GM23338 (cell line): ENCODE results near the gene RAC2. TPM values are rescaled to one million over a fixed set of nuclear protein-coding genes. Genes with fewer than 3 reads are reported as not detected.

Source experiments
- ATAC-seq: fragments of 200-7000 bp; cut with Tn5 transposase; 3 replicates; pipeline ENCODE4 v1.9.1; 2020
- DNase-seq: peaks from one replicate; pipeline ENCODE4 v3.0.0-alpha.2; 2015; ENCODE audit warnings: low spot score
- H2AFZ ChIP-seq: fragments of 200-600 bp; sonication (generic); 2 replicates; pipeline ENCODE4 v1.8.0; 2016; ENCODE audit warnings: antibody characterized with exemption, mild to moderate bottlenecking, moderate library complexity
- H3F3A ChIP-seq: fragments of 200-600 bp; sonication (generic); replicated peaks from 2 replicates; pipeline ENCODE4 v1.8.0; 2017; ENCODE audit warnings: antibody characterized with exemption, mixed run types, low read depth
- H3K27ac ChIP-seq: fragments of 200-600 bp; sonication (generic); 2 replicates; pipeline ENCODE4 v1.6.1; 2016; ENCODE audit warnings: low read depth
- H3K27me3 ChIP-seq: fragments of 200-600 bp; sonication (generic); 2 replicates; pipeline ENCODE4 v1.8.0; 2016; ENCODE audit warnings: mild to moderate bottlenecking, mixed run types, moderate library complexity; ENCODE audit not compliant: insufficient read depth
- H3K36me3 ChIP-seq: fragments of 200-600 bp; sonication (generic); 2 replicates; pipeline ENCODE4 v1.8.0; 2016; ENCODE audit warnings: mild to moderate bottlenecking; ENCODE audit not compliant: insufficient read depth
- H3K4me1 ChIP-seq: fragments of 200-600 bp; sonication (generic); 2 replicates; pipeline ENCODE4 v1.8.0; 2016; ENCODE audit warnings: mild to moderate bottlenecking, moderate library complexity; ENCODE audit not compliant: insufficient read depth
- H3K4me2 ChIP-seq: fragments of 200-600 bp; sonication (generic); 2 replicates; pipeline ENCODE4 v1.7.1; 2017; ENCODE audit warnings: mixed run types
- H3K4me3 ChIP-seq: fragments of 200-600 bp; sonication (generic); 2 replicates; pipeline ENCODE4 v1.6.1; 2016; ENCODE audit warnings: mixed run types
- H3K79me2 ChIP-seq: fragments of 200-600 bp; sonication (generic); replicated peaks from 2 replicates; pipeline ENCODE4 v1.8.0; 2017; ENCODE audit warnings: mild to moderate bottlenecking; ENCODE audit not compliant: insufficient read depth
- H3K9me2 ChIP-seq: fragments of 200-600 bp; sonication (generic); 2 replicates; pipeline ENCODE4 v1.8.0; 2017; ENCODE audit not compliant: insufficient read depth
- H4K20me1 ChIP-seq: fragments of 200-600 bp; sonication (generic); replicated peaks from 2 replicates; pipeline ENCODE4 v1.8.0; 2017; ENCODE audit warnings: mild to moderate bottlenecking; ENCODE audit not compliant: insufficient read depth
- H3K27ac Mint-ChIP-seq: 2 replicates; pipeline ENCODE4 v1.8.0; 2020; ENCODE audit warnings: inconsistent platforms, mild to moderate bottlenecking, moderate library complexity, mixed read lengths
- H3K27me3 Mint-ChIP-seq: 3 replicates; pipeline ENCODE4 v1.8.0; 2022; ENCODE audit warnings: low read depth, mild to moderate bottlenecking, moderate library complexity, mixed read lengths, inconsistent platforms; ENCODE audit not compliant: insufficient read depth, poor library complexity
- H3K36me3 Mint-ChIP-seq: 3 replicates; pipeline ENCODE4 v1.8.0; 2021; ENCODE audit warnings: low read depth, mild to moderate bottlenecking, inconsistent platforms, moderate library complexity, mixed read lengths
- H3K4me1 Mint-ChIP-seq: 3 replicates; pipeline ENCODE4 v1.8.0; 2020; ENCODE audit warnings: mild to moderate bottlenecking, inconsistent platforms, mixed read lengths
- H3K4me3 Mint-ChIP-seq: 3 replicates; pipeline ENCODE4 v1.8.0; 2021; ENCODE audit warnings: moderate library complexity, mild to moderate bottlenecking, inconsistent platforms, mixed read lengths
- H3K9me3 Mint-ChIP-seq: 3 replicates; pipeline ENCODE4 v1.8.0; 2020; ENCODE audit warnings: moderate library complexity, mild to moderate bottlenecking, inconsistent platforms, mixed read lengths
- CREB1 ChIP-seq: fragments of 250-450 bp; sonication (Bioruptor Pico); IDR thresholded peaks from 2 replicates; pipeline ENCODE4 v1.5.0; 2020; ENCODE audit warnings: low read depth, mild to moderate bottlenecking, moderate library complexity
- CTCF ChIP-seq, 2 experiments: fragments of 200-600 bp in 1 of 2; sonication (generic) in 1 of 2; conservative IDR thresholded peaks; 2 replicates each; pipeline versions ENCODE4 v1.5.1 to v1.6.1; 2016 to 2017; ENCODE audit warnings: antibody characterized with exemption in 2 of 2, low read depth in 2 of 2, mild to moderate bottlenecking in 2 of 2, moderate library complexity in 1 of 2
- EZH2 ChIP-seq: fragments of 200-600 bp; sonication (generic); IDR thresholded peaks from one replicate; pipeline ENCODE4 v1.8.0; 2017; ENCODE audit warnings: antibody characterized with exemption, mild to moderate bottlenecking, low read depth; ENCODE audit not compliant: unreplicated experiment
- EZH2phosphoT487 ChIP-seq: fragments of 200-600 bp; sonication (generic); IDR thresholded peaks from one replicate; pipeline ENCODE4 v1.8.1; 2018; ENCODE audit warnings: antibody characterized with exemption; ENCODE audit not compliant: unreplicated experiment
- JUNB ChIP-seq: IDR thresholded peaks from one replicate; pipeline ENCODE4 v1.6.1; 2016; ENCODE audit warnings: antibody characterized with exemption; ENCODE audit not compliant: unreplicated experiment
- NANOG ChIP-seq: IDR thresholded peaks from 2 replicates; pipeline ENCODE4 v1.6.1; 2016; ENCODE audit warnings: antibody characterized with exemption, borderline replicate concordance
- POLR2AphosphoS5 ChIP-seq: IDR thresholded peaks from 2 replicates; pipeline ENCODE4 v1.6.1; 2016; ENCODE audit warnings: antibody characterized with exemption, low read depth
- STAT1 ChIP-seq: IDR thresholded peaks from one replicate; pipeline ENCODE4 v1.6.1; 2016; ENCODE audit warnings: antibody characterized with exemption; ENCODE audit not compliant: unreplicated experiment
- ZNF114 ChIP-seq: fragments of 250-450 bp; sonication (Bioruptor Pico); IDR thresholded peaks from 2 replicates; pipeline ENCODE4 v1.5.0; 2020; ENCODE audit warnings: mild to moderate bottlenecking, moderate library complexity
- ZNF331 ChIP-seq: fragments of 250-450 bp; sonication (Bioruptor Pico); IDR thresholded peaks from 2 replicates; pipeline ENCODE4 v1.5.0; 2020; ENCODE audit warnings: low read depth, mild to moderate bottlenecking, moderate library complexity
- ZNF462 ChIP-seq: fragments of 250-450 bp; sonication (Bioruptor Pico); IDR thresholded peaks from 2 replicates; pipeline ENCODE4 v1.5.0; 2020; ENCODE audit warnings: mild to moderate bottlenecking, moderate library complexity
- polyA plus RNA-seq: library from polyadenylated mRNA; unstranded; fragments of >200 nt; fragmentation: Nextera tagmentation; extraction: Ambion mirVana; gene quantifications from 2 replicates; pipeline ENCODE4 v1.2.1, GENCODE V29; 2016
- total RNA-seq: library from RNA; depleted of rRNA; stranded (reverse); fragments of >200 nt; shearing (Covaris generic); gene quantifications from 2 replicates; pipeline ENCODE4 v1.2.3, GENCODE V29; 2014
- TF ChIP-seq, protein P1 (sequence below): IDR thresholded peaks from 2 replicates; pipeline ENCODE4 v1.6.1; 2016; ENCODE audit warnings: antibody characterized with exemption
- TF ChIP-seq, protein P2 (sequence below): IDR thresholded peaks from one replicate; pipeline ENCODE4 v1.6.1; 2018; ENCODE audit warnings: antibody characterized with exemption; ENCODE audit not compliant: unreplicated experiment

The RAC2 gene
- total and polyA plus RNA-seq, 2 experiments from 2014 or later = 2.4 to 2.7 TPM

GRCh38 chr22:37291559-37292298 lies 47.7 kb upstream of the RAC2 start:
- H3K9me3 Mint-ChIP-seq = peaks cover 4% of the 10 kb centered on the region; the same call in 1 of the 3 replicates
- Histone ChIP-seq H3K4me1 (no peaks in the 10 kb centered on the region), H3K9me2 (no peaks in the 10 kb centered on the region), H3K4me3 (no peak overlapping the region), H3K4me2 (no peak overlapping the region), H3K27me3 (no peaks in the 10 kb centered on the region), H2AFZ (no peak overlapping the region), H3F3A (no peaks in the 10 kb centered on the region), H4K20me1 (no peaks in the 10 kb centered on the region), H3K27ac (no peak overlapping the region), H3K79me2 (no peaks in the 10 kb centered on the region), H3K36me3 (no peaks in the 10 kb centered on the region)
- DNase-seq = no peak
- no peak overlapping the region for H3K4me3 Mint-ChIP-seq
- H3K27ac Mint-ChIP-seq = no peak overlapping the region
- no peak for ATAC-seq
- TF ChIP-seq ZNF114 = no peak
- no peak for TF ChIP-seq CTCF (conservative IDR thresholded peaks at IDR 0.05; ENCODE audit: low read depth in 2 of 2)
- TF ChIP-seq JUNB = no peak
- no peak for TF ChIP-seq ZNF331 (CRISPR knock-in tag)
- TF ChIP-seq, protein P1, sequence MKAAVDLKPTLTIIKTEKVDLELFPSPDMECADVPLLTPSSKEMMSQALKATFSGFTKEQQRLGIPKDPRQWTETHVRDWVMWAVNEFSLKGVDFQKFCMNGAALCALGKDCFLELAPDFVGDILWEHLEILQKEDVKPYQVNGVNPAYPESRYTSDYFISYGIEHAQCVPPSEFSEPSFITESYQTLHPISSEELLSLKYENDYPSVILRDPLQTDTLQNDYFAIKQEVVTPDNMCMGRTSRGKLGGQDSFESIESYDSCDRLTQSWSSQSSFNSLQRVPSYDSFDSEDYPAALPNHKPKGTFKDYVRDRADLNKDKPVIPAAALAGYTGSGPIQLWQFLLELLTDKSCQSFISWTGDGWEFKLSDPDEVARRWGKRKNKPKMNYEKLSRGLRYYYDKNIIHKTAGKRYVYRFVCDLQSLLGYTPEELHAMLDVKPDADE = no peak
- no peak for TF ChIP-seq NANOG
- TF ChIP-seq, protein P2, sequence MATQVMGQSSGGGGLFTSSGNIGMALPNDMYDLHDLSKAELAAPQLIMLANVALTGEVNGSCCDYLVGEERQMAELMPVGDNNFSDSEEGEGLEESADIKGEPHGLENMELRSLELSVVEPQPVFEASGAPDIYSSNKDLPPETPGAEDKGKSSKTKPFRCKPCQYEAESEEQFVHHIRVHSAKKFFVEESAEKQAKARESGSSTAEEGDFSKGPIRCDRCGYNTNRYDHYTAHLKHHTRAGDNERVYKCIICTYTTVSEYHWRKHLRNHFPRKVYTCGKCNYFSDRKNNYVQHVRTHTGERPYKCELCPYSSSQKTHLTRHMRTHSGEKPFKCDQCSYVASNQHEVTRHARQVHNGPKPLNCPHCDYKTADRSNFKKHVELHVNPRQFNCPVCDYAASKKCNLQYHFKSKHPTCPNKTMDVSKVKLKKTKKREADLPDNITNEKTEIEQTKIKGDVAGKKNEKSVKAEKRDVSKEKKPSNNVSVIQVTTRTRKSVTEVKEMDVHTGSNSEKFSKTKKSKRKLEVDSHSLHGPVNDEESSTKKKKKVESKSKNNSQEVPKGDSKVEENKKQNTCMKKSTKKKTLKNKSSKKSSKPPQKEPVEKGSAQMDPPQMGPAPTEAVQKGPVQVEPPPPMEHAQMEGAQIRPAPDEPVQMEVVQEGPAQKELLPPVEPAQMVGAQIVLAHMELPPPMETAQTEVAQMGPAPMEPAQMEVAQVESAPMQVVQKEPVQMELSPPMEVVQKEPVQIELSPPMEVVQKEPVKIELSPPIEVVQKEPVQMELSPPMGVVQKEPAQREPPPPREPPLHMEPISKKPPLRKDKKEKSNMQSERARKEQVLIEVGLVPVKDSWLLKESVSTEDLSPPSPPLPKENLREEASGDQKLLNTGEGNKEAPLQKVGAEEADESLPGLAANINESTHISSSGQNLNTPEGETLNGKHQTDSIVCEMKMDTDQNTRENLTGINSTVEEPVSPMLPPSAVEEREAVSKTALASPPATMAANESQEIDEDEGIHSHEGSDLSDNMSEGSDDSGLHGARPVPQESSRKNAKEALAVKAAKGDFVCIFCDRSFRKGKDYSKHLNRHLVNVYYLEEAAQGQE = no peak
- TF ChIP-seq EZH2phosphoT487 = no peak
- TF ChIP-seq POLR2AphosphoS5 = no peak
- TF ChIP-seq EZH2 = no peak
- no peak for TF ChIP-seq CREB1 (CRISPR knock-in tag)
- TF ChIP-seq ZNF462 (CRISPR knock-in tag) = no peak
- TF ChIP-seq STAT1 = no peak
- no peaks in the 10 kb centered on the region for H3K36me3 Mint-ChIP-seq
- H3K4me1 Mint-ChIP-seq = peaks cover 8% of the 10 kb centered on the region; the same call in 2 of the 3 replicates
- H3K27me3 Mint-ChIP-seq = peaks cover 7% of the 10 kb centered on the region
